HL-60 (cell line): ENCODE data around the gene POLD3.

Experiments
- DNase-seq, 2 experiments: peaks; one replicate each; pipeline ENCODE4 v3.0.0-alpha.2; 2010 to 2020; ENCODE audit warnings: low read depth in 1 of 2, low spot score in 1 of 2
- H3K27ac ChIP-seq: fragments of 250-450 bp; sonication (Bioruptor Pico); replicated peaks from 2 replicates; pipeline ENCODE4 v1.5.1; 2020; ENCODE audit warnings: mild to moderate bottlenecking, moderate library complexity
- H3K27me3 ChIP-seq: fragments of 250-450 bp; sonication (Bioruptor Pico); 2 replicates; pipeline ENCODE4 v1.5.1; 2021; ENCODE audit warnings: mild to moderate bottlenecking, moderate library complexity; ENCODE audit not compliant: insufficient read depth, poor library complexity, severe bottlenecking
- H3K4me3 ChIP-seq: replicated peaks from 2 replicates; pipeline ENCODE4 v1.5.1; 2011; ENCODE audit warnings: mild to moderate bottlenecking, control low read depth, low read length; ENCODE audit not compliant: insufficient read depth
- CTCF ChIP-seq: IDR thresholded peaks from one replicate; pipeline ENCODE4 v1.5.1; 2011; ENCODE audit warnings: low read length, control low read depth, inconsistent platforms; ENCODE audit not compliant: insufficient read depth
- GABPA ChIP-seq: IDR thresholded peaks from 2 replicates; pipeline ENCODE4 v1.6.1; 2012; ENCODE audit warnings: low read depth
- POLR2AphosphoS5 ChIP-seq: IDR thresholded peaks from 2 replicates; pipeline ENCODE4 v1.6.1; 2012; ENCODE audit warnings: low read depth
- REST ChIP-seq: IDR thresholded peaks from 2 replicates; pipeline ENCODE4 v1.6.1; 2012; ENCODE audit warnings: low read depth; ENCODE audit not compliant: insufficient replicate concordance
- SPI1 ChIP-seq: IDR thresholded peaks from 2 replicates; pipeline ENCODE4 v1.6.1; 2012; ENCODE audit warnings: low read depth, mild to moderate bottlenecking, borderline replicate concordance

The POLD3 gene

GRCh38 chr11:74620531-74620930 is 28.1 kb downstream of the POLD3 start:
- DNase-seq, result no peak
- TF ChIP-seq REST (no peak), GABPA (no peak), SPI1 (no peak), POLR2AphosphoS5 (no peak), CTCF (no peak)
- no peaks in the 10 kb centered on the region for H3K27me3 ChIP-seq
- H3K27ac ChIP-seq, result no peak overlapping the region
- H3K4me3 ChIP-seq, result no peak overlapping the region

GRCh38 chr11:74626130-74626529 is 33.7 kb downstream of the POLD3 start:
- DNase-seq, result no peak
- no peak overlapping the region for H3K27ac ChIP-seq
- no peaks in the 10 kb centered on the region for H3K27me3 ChIP-seq
- no peak overlapping the region for H3K4me3 ChIP-seq
- TF ChIP-seq REST (no peak), SPI1 (no peak), GABPA (no peak), CTCF (no peak), POLR2AphosphoS5 (no peak)

GRCh38 chr11:74626604-74627003 is 34.2 kb downstream of the POLD3 start:
- TF ChIP-seq POLR2AphosphoS5 (no peak), CTCF (no peak), GABPA (no peak), SPI1 (no peak), REST (no peak)
- no peak overlapping the region for H3K4me3 ChIP-seq
- DNase-seq, result no peak
- H3K27ac ChIP-seq, result no peak overlapping the region
- no peaks in the 10 kb centered on the region for H3K27me3 ChIP-seq
